Muscle of leg (tissue), 16 donors: ENCODE results near the gene ORC4. TPM values are rescaled to one million over a fixed set of nuclear protein-coding genes. Genes with fewer than 3 reads are reported as not detected.

Experiments
- DNase-seq: peaks from one replicate; pipeline ENCODE4 v3.0.0; 2013
- H3K27ac ChIP-seq: one replicate; pipeline ENCODE4 v1.5.1; 2013; ENCODE audit warnings: mild to moderate bottlenecking, low read length, control low read depth
- H3K27me3 ChIP-seq: one replicate; pipeline ENCODE4 v1.6.1; 2013; ENCODE audit warnings: low read length; ENCODE audit not compliant: control insufficient read depth, insufficient read depth
- H3K36me3 ChIP-seq: one replicate; pipeline ENCODE4 v1.6.1; 2013; ENCODE audit warnings: low read length; ENCODE audit not compliant: control insufficient read depth, insufficient read depth
- H3K4me1 ChIP-seq: one replicate; pipeline ENCODE4 v1.6.1; 2013; ENCODE audit warnings: low read length; ENCODE audit not compliant: control insufficient read depth, insufficient read depth
- H3K4me3 ChIP-seq: one replicate; pipeline ENCODE4 v1.5.1; 2013; ENCODE audit warnings: low read length, control low read depth
- H3K9me3 ChIP-seq: replicated peaks from 2 replicates; pipeline ENCODE4 v1.6.1; 2013; ENCODE audit warnings: low read depth, low read length; ENCODE audit not compliant: control insufficient read depth
- WGBS: methylation state at CpG from one replicate; pipeline ENCODE4 v1.1.5; 2013; ENCODE audit warnings: missing lambda C conversion rate; ENCODE audit not compliant: insufficient coverage; 5-methylcytosine and 5-hydroxymethylcytosine counted together
- long read RNA-seq, 11 donors: transcript quantifications; one replicate each; lab custom pipeline, GENCODE V29; 2026
- polyA plus RNA-seq, 8 donors: library from polyadenylated mRNA; unstranded; fragments of 120-200 nt; gene quantifications; one replicate each; pipeline versions ENCODE4 v1.2.1 to v1.2.3, GENCODE V29; 2013; ENCODE audit warnings: inconsistent platforms in 1 of 8, low replicate concordance in 1 of 8; ENCODE audit not compliant: insufficient read length in 8 of 8, insufficient read depth in 1 of 8
- total RNA-seq: library from RNA; stranded (reverse); fragments of 120-200 nt; gene quantifications from one replicate; pipeline ENCODE4 v1.2.4, GENCODE V29; 2013

ORC4 gene
- total RNA-seq (37.3 TPM), polyA plus RNA-seq (10 to 100 TPM; 27.3 to 47.9 (median 34.9) TPM)
- long read RNA-seq, donor 1, full-length matches to known transcripts = 3 of 3 reads
- long read RNA-seq, donor 1, partial matches to known transcripts = 0 of 3 reads
- long read RNA-seq, donor 1, other reads (novel, unspliced or antisense) = 0 of 3 reads
- long read RNA-seq, donor 2 = 0 reads
- long read RNA-seq, donor 3, full-length matches to known transcripts = 8 of 8 reads
- long read RNA-seq, donor 3, partial matches to known transcripts = 0 of 8 reads
- long read RNA-seq, donor 3, other reads (novel, unspliced or antisense) = 0 of 8 reads
- long read RNA-seq, donor 4, full-length matches to known transcripts = 2 of 2 reads
- long read RNA-seq, donor 4, partial matches to known transcripts = 0 of 2 reads
- long read RNA-seq, donor 4, other reads (novel, unspliced or antisense) = 0 of 2 reads
- long read RNA-seq, donor 5, full-length matches to known transcripts = 17 of 25 reads
- long read RNA-seq, donor 5, partial matches to known transcripts = 8 of 25 reads
- long read RNA-seq, donor 5, other reads (novel, unspliced or antisense) = 0 of 25 reads
- long read RNA-seq, donor 6, full-length matches to known transcripts = 12 of 12 reads
- long read RNA-seq, donor 6, partial matches to known transcripts = 0 of 12 reads
- long read RNA-seq, donor 6, other reads (novel, unspliced or antisense) = 0 of 12 reads
- long read RNA-seq, donor 7, full-length matches to known transcripts = 12 of 12 reads
- long read RNA-seq, donor 7, partial matches to known transcripts = 0 of 12 reads
- long read RNA-seq, donor 7, other reads (novel, unspliced or antisense) = 0 of 12 reads
- long read RNA-seq, donor 8, full-length matches to known transcripts = 7 of 7 reads
- long read RNA-seq, donor 8, partial matches to known transcripts = 0 of 7 reads
- long read RNA-seq, donor 8, other reads (novel, unspliced or antisense) = 0 of 7 reads
- long read RNA-seq, donor 9, full-length matches to known transcripts = 1 of 1 reads
- long read RNA-seq, donor 9, partial matches to known transcripts = 0 of 1 reads
- long read RNA-seq, donor 9, other reads (novel, unspliced or antisense) = 0 of 1 reads
- long read RNA-seq, donor 10, full-length matches to known transcripts = 8 of 8 reads
- long read RNA-seq, donor 10, partial matches to known transcripts = 0 of 8 reads
- long read RNA-seq, donor 10, other reads (novel, unspliced or antisense) = 0 of 8 reads
- long read RNA-seq, donor 11, full-length matches to known transcripts = 7 of 7 reads
- long read RNA-seq, donor 11, partial matches to known transcripts = 0 of 7 reads
- long read RNA-seq, donor 11, other reads (novel, unspliced or antisense) = 0 of 7 reads

DNA sequence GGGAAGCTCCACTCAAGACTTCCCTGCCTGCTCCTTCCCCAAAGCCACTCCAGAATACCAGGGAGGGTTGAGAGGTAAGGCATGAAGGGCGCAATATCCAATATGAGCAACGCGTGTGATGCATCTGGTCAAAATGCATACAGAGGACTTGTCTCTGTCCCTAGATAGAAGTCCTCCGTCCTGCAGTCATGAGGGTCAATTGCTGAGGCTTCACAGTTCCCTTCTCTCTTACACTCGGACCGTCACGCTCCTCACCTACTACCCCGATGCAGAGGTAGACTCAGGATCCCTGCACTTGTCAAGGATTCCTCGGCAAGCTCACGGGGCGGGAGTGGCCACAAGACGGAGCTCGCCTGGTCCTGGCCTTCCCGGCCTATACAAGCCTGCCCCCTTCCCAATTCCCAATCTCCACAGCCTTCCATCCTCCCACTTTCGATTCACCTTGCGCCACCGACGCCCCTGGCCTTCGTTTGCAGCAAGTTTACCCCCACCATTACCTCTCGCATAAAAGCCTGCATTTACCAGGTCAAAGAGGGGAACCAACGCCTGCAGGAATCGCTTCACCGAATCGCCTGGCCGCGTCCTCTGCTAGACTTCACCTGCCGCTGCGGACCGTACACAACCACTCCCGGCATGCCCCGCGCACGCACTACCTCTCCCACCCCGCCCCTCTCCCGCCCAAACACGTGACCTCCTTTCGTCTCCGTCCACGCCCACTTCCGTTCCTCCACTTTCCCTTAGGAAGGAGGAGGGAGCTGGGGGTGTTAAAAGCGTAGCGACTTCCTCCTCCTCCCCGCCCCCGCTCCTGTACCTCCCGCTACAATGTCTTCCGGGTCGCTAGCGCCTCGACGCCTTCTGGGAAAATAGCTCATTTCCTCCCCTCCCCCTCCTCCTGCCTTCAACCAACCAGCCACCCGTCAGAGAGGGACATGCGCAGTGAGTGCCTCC lies at the start of gene ORC4:
Gene ORC4 (minus strand): TSS at position 627 of the 948 bp plus-strand sequence. CDS start 44,779 bp downstream, outside the sequence.
- H3K27ac ChIP-seq = peak within 1 kb of the TSS; percentile 99
- H3K4me3 ChIP-seq = peak within 1 kb of the TSS; percentile 84
- no peaks in the 10 kb centered on the region for H3K36me3 ChIP-seq
- under 1% methylated on average over 32 of the region's 52 CpGs for WGBS
- H3K9me3 ChIP-seq = no peaks in the 10 kb centered on the region
- peak; percentile 100 for DNase-seq
- H3K27me3 ChIP-seq = no peaks in the 10 kb centered on the region
- H3K4me1 ChIP-seq = peaks cover 4% of the 10 kb centered on the region

DNA sequence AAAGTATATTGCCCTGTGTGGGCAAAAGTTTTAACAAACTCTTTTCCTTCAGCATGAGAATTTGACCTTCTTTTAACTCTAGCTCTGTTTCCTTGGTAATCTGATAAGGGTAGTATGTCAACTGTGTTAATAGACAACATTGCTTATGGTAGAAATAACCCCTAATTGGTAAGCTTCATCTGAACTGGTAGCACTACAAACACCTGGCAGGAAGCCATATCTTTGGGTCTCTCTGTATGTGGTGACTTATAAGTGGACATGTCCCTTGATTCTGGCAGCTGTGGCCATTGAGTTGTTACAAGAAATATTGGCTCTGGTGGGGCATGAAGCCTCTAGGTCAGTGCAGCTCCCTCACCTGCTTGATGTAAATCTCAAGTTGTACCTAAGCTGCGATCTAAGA lies 47.3 kb upstream of the ORC4 start:
- Histone ChIP-seq H3K4me3 (no peak overlapping the region), H3K9me3 (no peaks in the 10 kb centered on the region), H3K27me3 (no peaks in the 10 kb centered on the region), H3K4me1 (no peaks in the 10 kb centered on the region), H3K27ac (no peak overlapping the region), H3K36me3 (no peaks in the 10 kb centered on the region)
- no CpG with 5 or more reads among the region's 1 CpG for WGBS
- DNase-seq = peak; percentile 2

GRCh38 chr2:148065936-148066335 lies 45.4 kb upstream of the ORC4 start:
- 100% methylated on average over 1 of the region's 6 CpGs for WGBS
- Histone ChIP-seq H3K4me3 (no peak overlapping the region), H3K27me3 (no peaks in the 10 kb centered on the region), H3K9me3 (no peaks in the 10 kb centered on the region), H3K27ac (no peak overlapping the region), H3K36me3 (no peaks in the 10 kb centered on the region), H3K4me1 (no peaks in the 10 kb centered on the region)
- no peak for DNase-seq

GRCh38 chr2:148063633-148064032 lies 43.1 kb upstream of the ORC4 start:
- Histone ChIP-seq H3K27ac (no peak overlapping the region), H3K4me3 (no peak overlapping the region), H3K27me3 (no peaks in the 10 kb centered on the region), H3K4me1 (no peaks in the 10 kb centered on the region), H3K36me3 (no peaks in the 10 kb centered on the region), H3K9me3 (no peaks in the 10 kb centered on the region)
- WGBS = no CpG with 5 or more reads among the region's 2 CpGs
- DNase-seq = no peak

DNA sequence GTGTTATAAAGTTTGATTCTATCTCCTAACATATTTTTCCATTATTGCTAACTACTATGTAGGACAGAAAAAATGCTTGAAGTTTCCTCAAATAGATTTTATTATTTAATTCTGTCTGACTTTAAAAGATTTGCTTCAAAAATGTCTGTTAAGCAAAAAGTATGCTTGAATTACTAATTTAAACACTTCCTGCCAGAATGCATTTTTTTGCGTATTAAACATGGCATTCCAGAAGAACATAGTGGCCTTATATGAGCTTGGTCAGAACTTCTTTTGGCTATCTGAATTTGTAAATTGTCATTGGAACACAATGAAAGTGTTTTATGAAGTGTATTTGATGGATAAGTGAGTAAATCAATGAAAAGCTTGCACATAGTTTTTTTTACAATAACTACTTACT lies 38.1 kb upstream of the ORC4 start:
- no peak overlapping the region for H3K4me3 ChIP-seq
- no peaks in the 10 kb centered on the region for H3K9me3 ChIP-seq
- no CpG with 5 or more reads among the region's 1 CpG for WGBS
- H3K27me3 ChIP-seq = no peaks in the 10 kb centered on the region
- peaks cover 3% of the 10 kb centered on the region for H3K36me3 ChIP-seq
- no peak for DNase-seq
- no peak overlapping the region for H3K27ac ChIP-seq
- no peaks in the 10 kb centered on the region for H3K4me1 ChIP-seq

DNA sequence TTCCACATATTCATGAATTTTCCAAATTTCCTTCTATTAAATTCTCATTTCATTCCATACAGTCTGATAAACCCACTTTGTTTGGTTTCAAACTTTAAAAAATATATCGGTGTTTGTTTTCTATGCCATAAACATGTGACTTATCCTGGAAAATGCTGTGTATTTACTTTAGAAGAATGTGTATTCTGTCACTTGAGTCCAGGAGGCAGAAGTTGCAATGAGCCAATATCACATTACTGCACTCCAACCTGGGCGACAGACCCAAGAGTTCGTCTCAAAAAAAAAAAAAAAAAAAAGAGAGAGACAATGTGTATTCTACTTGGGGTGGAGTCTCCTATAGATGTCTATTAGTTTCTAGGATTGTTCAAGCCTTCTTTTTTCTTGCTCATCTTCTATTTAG lies 32.1 kb upstream of the ORC4 start:
- H3K4me3 ChIP-seq = no peak overlapping the region
- H3K9me3 ChIP-seq = no peaks in the 10 kb centered on the region
- WGBS = no CpG with 5 or more reads among the region's 3 CpGs
- no peaks in the 10 kb centered on the region for H3K27me3 ChIP-seq
- H3K4me1 ChIP-seq = no peaks in the 10 kb centered on the region
- peaks cover 3% of the 10 kb centered on the region for H3K36me3 ChIP-seq
- no peak for DNase-seq
- H3K27ac ChIP-seq = no peak overlapping the region

DNA sequence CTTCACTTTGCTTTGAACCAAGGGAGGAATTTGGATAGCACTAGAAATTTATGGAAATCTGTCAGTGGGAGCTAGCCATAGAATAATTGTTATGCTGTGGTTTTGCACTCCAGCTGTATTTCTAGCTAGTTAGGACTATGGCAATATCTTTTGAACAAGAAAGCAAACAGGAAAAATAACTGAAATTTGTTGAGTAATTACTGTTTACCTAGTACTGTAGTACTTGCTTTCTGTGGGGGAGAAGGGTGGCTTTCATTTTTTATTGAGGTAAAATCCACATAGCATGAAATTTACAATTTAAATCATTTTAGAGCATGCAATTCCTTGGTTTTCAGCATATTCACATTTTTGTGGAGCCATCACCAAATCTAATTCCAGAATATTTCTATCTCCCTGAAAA lies 28.7 kb upstream of the ORC4 start:
- Histone ChIP-seq H3K27me3 (no peaks in the 10 kb centered on the region), H3K4me1 (no peaks in the 10 kb centered on the region), H3K27ac (no peak overlapping the region), H3K36me3 (peaks cover 3% of the 10 kb centered on the region), H3K9me3 (no peaks in the 10 kb centered on the region), H3K4me3 (no peak overlapping the region)
- DNase-seq = no peak

DNA sequence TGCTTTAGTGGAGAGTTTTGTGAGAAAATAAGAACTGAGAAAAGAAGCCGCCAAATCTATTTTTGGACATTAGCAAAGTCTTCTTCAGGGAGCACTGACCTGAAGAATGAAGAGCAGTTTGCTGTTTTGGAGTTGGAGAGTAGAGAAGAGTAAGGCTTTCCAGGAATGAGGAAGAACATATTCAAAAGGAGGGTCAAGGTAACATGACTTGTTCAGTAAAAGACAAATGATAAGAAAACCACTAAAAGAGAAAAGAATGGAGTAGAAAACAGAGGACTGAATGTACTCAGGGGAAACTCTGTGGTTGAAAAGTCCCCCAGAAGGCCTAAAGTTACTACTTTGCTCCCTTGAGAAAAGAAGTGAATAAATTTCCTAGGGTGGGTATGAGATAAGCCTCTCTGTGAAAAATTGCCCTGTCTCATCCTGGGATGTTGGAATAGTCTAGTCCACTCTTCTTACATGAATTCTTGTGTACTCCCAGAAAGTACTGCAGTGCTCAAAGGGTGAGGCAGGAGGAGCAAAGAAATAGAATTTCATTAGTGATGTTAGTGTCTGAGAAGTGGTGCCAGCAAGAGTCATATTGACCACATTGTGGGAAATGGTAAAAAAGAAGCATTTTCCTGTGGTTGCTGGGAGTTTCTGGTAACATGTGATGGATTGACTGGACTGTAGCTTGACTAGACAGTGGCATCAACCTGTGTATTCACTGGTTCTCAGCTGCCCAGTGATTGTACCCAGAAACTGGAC lies 28.1 kb upstream of the ORC4 start:
- no peaks in the 10 kb centered on the region for H3K9me3 ChIP-seq
- H3K27me3 ChIP-seq = no peaks in the 10 kb centered on the region
- no peak overlapping the region for H3K27ac ChIP-seq
- no peak overlapping the region for H3K4me3 ChIP-seq
- DNase-seq = no peak
- WGBS = 80% methylated on average over 1 of the region's 1 CpG
- no peaks in the 10 kb centered on the region for H3K4me1 ChIP-seq
- H3K36me3 ChIP-seq = no peaks in the 10 kb centered on the region
